ENCODE measurements around the gene TXLNG.

DNA sequence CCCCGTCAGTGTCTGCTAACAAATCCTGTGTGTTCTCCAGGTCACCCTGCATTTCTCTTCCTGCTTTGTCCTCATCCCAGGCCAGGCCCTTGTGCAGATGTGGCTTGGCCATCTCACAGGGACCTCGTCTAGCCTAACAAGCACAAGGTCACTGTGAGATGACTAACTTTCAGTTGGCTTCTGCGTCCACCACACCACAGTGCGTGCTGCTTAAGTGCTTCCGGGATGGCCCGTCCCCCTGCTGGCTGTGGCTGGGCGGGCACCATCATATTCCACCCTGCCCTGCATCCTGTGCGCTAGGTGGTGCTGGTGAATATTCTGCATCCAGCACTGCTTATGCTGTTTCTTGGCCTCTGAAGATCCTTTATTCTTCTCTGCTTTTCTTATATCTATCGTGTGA, 50.1 kb downstream of the TXLNG start:
- TF ChIP-seq, protein P1, sequence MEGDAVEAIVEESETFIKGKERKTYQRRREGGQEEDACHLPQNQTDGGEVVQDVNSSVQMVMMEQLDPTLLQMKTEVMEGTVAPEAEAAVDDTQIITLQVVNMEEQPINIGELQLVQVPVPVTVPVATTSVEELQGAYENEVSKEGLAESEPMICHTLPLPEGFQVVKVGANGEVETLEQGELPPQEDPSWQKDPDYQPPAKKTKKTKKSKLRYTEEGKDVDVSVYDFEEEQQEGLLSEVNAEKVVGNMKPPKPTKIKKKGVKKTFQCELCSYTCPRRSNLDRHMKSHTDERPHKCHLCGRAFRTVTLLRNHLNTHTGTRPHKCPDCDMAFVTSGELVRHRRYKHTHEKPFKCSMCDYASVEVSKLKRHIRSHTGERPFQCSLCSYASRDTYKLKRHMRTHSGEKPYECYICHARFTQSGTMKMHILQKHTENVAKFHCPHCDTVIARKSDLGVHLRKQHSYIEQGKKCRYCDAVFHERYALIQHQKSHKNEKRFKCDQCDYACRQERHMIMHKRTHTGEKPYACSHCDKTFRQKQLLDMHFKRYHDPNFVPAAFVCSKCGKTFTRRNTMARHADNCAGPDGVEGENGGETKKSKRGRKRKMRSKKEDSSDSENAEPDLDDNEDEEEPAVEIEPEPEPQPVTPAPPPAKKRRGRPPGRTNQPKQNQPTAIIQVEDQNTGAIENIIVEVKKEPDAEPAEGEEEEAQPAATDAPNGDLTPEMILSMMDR (IDR thresholded peaks at IDR 0.05) = peak in 3 of 4 experiments; percentile 19 to 37 (median 32)
- TF ChIP-seq POLR2A (IDR thresholded peaks at IDR 0.05) (no peak), POLR2AphosphoS5 (IDR thresholded peaks at IDR 0.05) (no peak)
